Psoas muscle (tissue), 8 donors: ENCODE results near the gene PTPRM. TPM values are rescaled to one million over a fixed set of nuclear protein-coding genes. Genes with fewer than 3 reads are reported as not detected.

Experiments used
- ATAC-seq, 4 donors: fragments of 200-7000 bp; cut with Tn5 transposase; one replicate each; pipeline ENCODE4 v1.9.1; 2020; ENCODE audit warnings: moderate library complexity in 3 of 4, mild to moderate bottlenecking in 2 of 4
- DNase-seq, 2 donors: peaks; one replicate each; pipeline ENCODE4 v3.0.0-alpha.2; 2020
- H3K27ac ChIP-seq: fragments of 200-600 bp; one replicate; pipeline ENCODE4 v1.8.0; 2022
- H3K27me3 ChIP-seq, 3 donors: fragments of 200-600 bp in 1 of 3; one replicate each; pipeline versions ENCODE4 v1.6.1 to v1.8.0; 2013 to 2022; ENCODE audit warnings: low read length in 2 of 3, mild to moderate bottlenecking in 2 of 3, moderate library complexity in 1 of 3; ENCODE audit not compliant: insufficient read depth in 3 of 3
- H3K36me3 ChIP-seq, 2 donors: fragments of 200-600 bp in 1 of 2; one replicate each; pipeline versions ENCODE4 v1.6.1 to v1.8.0; 2013 to 2022; ENCODE audit warnings: low read depth in 1 of 2, mild to moderate bottlenecking in 1 of 2, moderate library complexity in 1 of 2; ENCODE audit not compliant: insufficient read depth in 1 of 2
- H3K4me1 ChIP-seq: fragments of 200-600 bp; one replicate; pipeline ENCODE4 v1.8.0; 2022
- H3K4me3 ChIP-seq: fragments of 200-600 bp; one replicate; pipeline ENCODE4 v1.8.0; 2022; ENCODE audit warnings: mild to moderate bottlenecking
- H3K9me3 ChIP-seq: fragments of 200-600 bp; one replicate; pipeline ENCODE4 v1.8.0; 2022
- WGBS, 3 donors: extraction: QIAGEN DNeasy Blood & Tissue Kit; methylation state at CpG; one replicate each; pipeline versions ENCODE4 v1.1.6 to v1.1.7; 2013; 5-methylcytosine and 5-hydroxymethylcytosine counted together
- intact Hi-C, 2 donors: fragments of 100-400 bp; cut with DNase I; formaldehyde crosslinking; loops; one replicate each; pipeline versions ENCODE4 v1.11.0 to v1.14.2; 2022
- polyA plus RNA-seq, 3 donors: library from polyadenylated mRNA; stranded (reverse); fragments of 200-250 nt; gene quantifications; one replicate each; pipeline ENCODE4 v1.2.3, GENCODE V29; 2013
- total RNA-seq, 4 donors: library from RNA; stranded (reverse); fragmentation: NEBNext Ultra II Directional in 2 of 4; extraction: Animal tissue kit (Norgen Biotek cat#: 25700) in 2 of 4; gene quantifications; one replicate each; pipeline versions ENCODE4 v1.2.1 to v1.2.4, GENCODE V29; 2021 to 2023
- TF ChIP-seq, protein P1 (sequence below): fragments of 200-600 bp; IDR thresholded peaks from one replicate; pipeline ENCODE4 v1.8.0; 2022; ENCODE audit warnings: antibody characterized with exemption
- donor health status: healthy with polysubstance abuse.
- donor health status: DM: no; HTN: no; CAD: no; lungs with moderate emphysema.
- donor health status: Bipolar disorder and iron deficiency.
- donor health status: healthy.
- donor health status: DM: yes; HTN: yes; CAD: no.
- donor health status: DM: no; HTN: no; CAD: no.
- donor health status: DM: no; HTN: no; CAD: no.
- donor health status: DM: yes; HTN: yes; CAD: no.

PTPRM gene
- total and polyA plus RNA-seq, 7 donors, result 27.4 to 78.9 (median 39.0) TPM

- intact Hi-C loops, result no loop called here
- no peak for DNase-seq
These were observed 205.8 kb downstream of the PTPRM start for GRCh38 chr18:7772951-7773350.

DNA sequence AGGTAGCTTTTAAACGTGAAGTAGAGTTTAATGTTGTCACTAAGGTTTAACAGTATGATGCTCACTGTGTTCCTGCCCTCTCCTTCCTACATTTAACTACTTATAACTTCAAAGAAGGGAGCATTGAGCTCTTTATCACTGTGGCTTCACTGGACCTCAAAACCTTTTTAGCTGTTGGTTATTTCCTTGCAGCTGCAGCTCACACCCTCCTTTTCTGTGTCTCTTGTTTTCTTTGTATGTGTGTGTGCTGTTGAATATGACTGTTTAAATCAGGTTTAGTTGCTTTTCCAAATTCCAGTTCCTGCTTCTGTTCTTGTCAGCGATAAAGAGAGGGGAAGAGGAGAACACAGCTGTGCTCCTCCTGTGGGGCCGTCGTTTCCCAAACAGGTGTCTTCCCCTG, 208.0 kb downstream of the PTPRM start:
- H3K4me1 ChIP-seq, result peaks cover 23% of the 10 kb centered on the region
- H3K27me3 ChIP-seq, result no peaks in the 10 kb centered on the region
- intact Hi-C loops, result no loop called here
- no peak overlapping the region for H3K4me3 ChIP-seq
- no peak for ATAC-seq
- DNase-seq, result no peak
- H3K27ac ChIP-seq, result no peak overlapping the region
- no peaks in the 10 kb centered on the region for H3K9me3 ChIP-seq
- TF ChIP-seq, protein P1, sequence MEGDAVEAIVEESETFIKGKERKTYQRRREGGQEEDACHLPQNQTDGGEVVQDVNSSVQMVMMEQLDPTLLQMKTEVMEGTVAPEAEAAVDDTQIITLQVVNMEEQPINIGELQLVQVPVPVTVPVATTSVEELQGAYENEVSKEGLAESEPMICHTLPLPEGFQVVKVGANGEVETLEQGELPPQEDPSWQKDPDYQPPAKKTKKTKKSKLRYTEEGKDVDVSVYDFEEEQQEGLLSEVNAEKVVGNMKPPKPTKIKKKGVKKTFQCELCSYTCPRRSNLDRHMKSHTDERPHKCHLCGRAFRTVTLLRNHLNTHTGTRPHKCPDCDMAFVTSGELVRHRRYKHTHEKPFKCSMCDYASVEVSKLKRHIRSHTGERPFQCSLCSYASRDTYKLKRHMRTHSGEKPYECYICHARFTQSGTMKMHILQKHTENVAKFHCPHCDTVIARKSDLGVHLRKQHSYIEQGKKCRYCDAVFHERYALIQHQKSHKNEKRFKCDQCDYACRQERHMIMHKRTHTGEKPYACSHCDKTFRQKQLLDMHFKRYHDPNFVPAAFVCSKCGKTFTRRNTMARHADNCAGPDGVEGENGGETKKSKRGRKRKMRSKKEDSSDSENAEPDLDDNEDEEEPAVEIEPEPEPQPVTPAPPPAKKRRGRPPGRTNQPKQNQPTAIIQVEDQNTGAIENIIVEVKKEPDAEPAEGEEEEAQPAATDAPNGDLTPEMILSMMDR, result no peak
- WGBS, 3 donors, result 48 to 62% (median 61%) methylated on average over 4 of the region's 4 CpGs
- H3K36me3 ChIP-seq, result no peaks in the 10 kb centered on the region

More at GRCh38 chr18:7772951-7773350, 205.8 kb downstream of the PTPRM start:
- WGBS, 3 donors, result 57 to 60% (median 58%) methylated on average over 2 of the region's 2 CpGs
- Histone ChIP-seq H3K36me3 (no peaks in the 10 kb centered on the region), H3K4me3 (no peak overlapping the region), H3K27ac (no peak overlapping the region), H3K4me1 (peaks cover 23% of the 10 kb centered on the region), H3K9me3 (no peaks in the 10 kb centered on the region), H3K27me3 (no peaks in the 10 kb centered on the region)
- no peak for ATAC-seq
- TF ChIP-seq, protein P1, result no peak

GRCh38 chr18:7775843-7776242, 208.7 kb downstream of the PTPRM start:
- TF ChIP-seq, protein P1, result no peak
- Histone ChIP-seq H3K9me3 (no peaks in the 10 kb centered on the region), H3K4me3 (no peak overlapping the region), H3K27ac (no peak overlapping the region), H3K27me3 (no peaks in the 10 kb centered on the region), H3K36me3 (no peaks in the 10 kb centered on the region), H3K4me1 (peaks cover 18% of the 10 kb centered on the region)
- intact Hi-C loops, result no loop called here
- no peak for ATAC-seq
- DNase-seq, result no peak
- 80 to 88% (median 82%) methylated on average over 2 of the region's 2 CpGs for WGBS, 3 donors

- ATAC-seq (no peak), DNase-seq (no peak)
- Histone ChIP-seq H3K27me3 (no peaks in the 10 kb centered on the region), H3K4me1 (peaks cover 3% of the 10 kb centered on the region), H3K9me3 (no peaks in the 10 kb centered on the region), H3K4me3 (no peak overlapping the region), H3K27ac (no peak overlapping the region), H3K36me3 (no peaks in the 10 kb centered on the region)
- intact Hi-C loops, result no loop called here
- WGBS, 3 donors, result 89 to 90% (median 89%) methylated on average over 7 of the region's 7 CpGs
- TF ChIP-seq, protein P1, result no peak
These were observed 211.1 kb downstream of the PTPRM start for GRCh38 chr18:7778181-7778580.

DNA sequence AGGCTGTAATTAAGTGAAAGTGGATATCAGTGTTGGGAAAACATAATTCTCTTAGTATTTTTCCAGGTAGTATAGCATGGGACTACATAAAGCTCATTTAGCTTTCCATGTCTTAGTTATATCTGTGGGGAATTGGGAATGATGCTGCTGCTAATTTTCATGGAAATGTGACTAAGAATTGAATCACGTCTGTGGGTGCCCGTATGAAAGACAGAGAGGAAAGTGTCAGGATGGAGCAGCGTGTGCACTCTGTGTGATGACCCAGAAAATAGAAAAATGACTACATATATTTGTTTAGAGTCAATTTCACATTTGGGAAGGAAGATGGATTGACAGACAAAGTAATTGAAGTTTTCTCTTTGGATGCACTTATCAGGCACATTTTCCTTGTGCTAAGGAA, 212.1 kb downstream of the PTPRM start:
- Histone ChIP-seq H3K4me1 (peaks cover 3% of the 10 kb centered on the region), H3K4me3 (no peak overlapping the region), H3K36me3 (no peaks in the 10 kb centered on the region), H3K9me3 (no peaks in the 10 kb centered on the region), H3K27ac (no peak overlapping the region), H3K27me3 (no peaks in the 10 kb centered on the region)
- no peak for DNase-seq
- WGBS, 3 donors, result 83 to 89% (median 89%) methylated on average over 3 of the region's 3 CpGs
- TF ChIP-seq, protein P1, result no peak
- intact Hi-C loops, result no loop called here
- no peak for ATAC-seq
